Dermis blood vessel endothelial cell (primary cell): ENCODE measurements around the gene IFFO2. TPM values are rescaled to one million over a fixed set of nuclear protein-coding genes. Genes with fewer than 3 reads are reported as not detected.

Experiments
- DNase-seq: peaks from one replicate; pipeline ENCODE4 v3.0.0; 2010
- total RNA-seq: library from RNA; depleted of rRNA; stranded (reverse); fragments of >200 nt; gene quantifications from 2 replicates; pipeline ENCODE4 v1.2.3, GENCODE V29; 2014

IFFO2 gene
- 10.1 and 12.6 TPM in 2 replicates for total RNA-seq

DNA sequence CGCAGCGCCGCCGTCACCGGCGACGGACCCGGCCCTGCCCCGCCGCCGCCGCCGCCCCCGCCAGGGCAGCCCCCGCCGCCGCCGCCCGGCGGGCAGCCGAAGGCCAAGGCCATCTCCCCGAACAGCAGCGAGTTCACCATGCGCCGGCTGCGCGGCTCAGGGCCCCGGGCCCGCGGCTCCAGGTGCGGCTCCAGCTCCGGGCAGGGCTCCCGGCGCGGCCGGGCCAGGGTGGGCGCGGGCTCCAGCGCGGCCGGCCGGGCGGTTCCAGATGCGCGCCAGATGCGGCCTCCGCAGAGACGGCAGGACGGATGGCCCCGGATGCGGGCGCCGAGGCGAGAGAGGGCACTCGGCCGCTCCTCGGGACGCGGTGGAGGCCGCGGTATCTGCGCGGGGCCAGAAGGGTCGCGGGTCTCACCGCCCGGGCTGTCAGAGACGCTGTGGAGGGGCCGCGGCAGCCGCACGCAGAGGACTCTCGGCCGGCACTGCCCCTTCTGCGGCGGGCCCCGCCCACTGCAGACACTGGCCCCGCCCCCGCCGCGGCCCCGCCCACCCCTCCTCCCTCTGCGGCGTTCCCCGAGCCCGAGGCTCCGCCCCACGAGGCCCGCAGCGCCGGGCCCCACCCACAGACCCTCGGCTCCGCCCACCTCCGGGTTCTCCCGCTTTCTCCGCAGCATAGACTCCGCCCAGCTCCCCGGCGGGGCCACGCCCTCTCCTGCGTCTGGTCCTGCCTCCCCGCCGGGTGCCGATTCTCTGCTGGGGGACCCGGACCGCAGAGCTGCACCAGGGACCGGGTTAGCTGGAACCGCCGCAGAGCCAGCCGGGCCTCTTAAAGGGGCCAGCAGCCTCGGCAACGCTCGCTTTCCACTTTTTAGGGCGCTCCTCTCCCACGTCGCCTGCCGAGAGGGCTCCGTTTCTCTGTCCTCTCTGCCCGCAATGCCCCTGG lies at the start of gene IFFO2:
Gene IFFO2, minus strand, starts transcription at position 484 of the 943 bp plus-strand sequence. Its CDS starts 344 bp downstream, at position 140.
- peak; percentile 95 for DNase-seq

DNA sequence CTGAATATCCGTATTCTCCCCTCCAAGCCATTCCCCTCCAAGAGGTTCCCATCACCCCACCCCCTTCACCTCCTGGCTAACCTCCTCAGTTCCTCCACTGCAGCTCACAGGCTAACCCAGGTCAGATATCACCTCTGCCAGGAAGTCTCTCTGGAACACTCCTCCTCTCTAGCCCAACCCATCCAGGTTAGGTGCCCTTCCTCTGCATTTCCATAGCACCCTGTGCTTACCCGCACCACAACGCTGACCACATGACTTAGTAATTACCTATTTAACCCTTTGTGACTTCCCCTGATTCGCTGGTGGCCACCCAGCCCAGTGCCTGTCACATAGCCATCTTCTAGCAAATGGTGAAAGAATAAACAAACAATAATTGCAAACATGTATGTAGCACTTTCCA lies 49.5 kb upstream of the IFFO2 start:
- no peak for DNase-seq

DNA sequence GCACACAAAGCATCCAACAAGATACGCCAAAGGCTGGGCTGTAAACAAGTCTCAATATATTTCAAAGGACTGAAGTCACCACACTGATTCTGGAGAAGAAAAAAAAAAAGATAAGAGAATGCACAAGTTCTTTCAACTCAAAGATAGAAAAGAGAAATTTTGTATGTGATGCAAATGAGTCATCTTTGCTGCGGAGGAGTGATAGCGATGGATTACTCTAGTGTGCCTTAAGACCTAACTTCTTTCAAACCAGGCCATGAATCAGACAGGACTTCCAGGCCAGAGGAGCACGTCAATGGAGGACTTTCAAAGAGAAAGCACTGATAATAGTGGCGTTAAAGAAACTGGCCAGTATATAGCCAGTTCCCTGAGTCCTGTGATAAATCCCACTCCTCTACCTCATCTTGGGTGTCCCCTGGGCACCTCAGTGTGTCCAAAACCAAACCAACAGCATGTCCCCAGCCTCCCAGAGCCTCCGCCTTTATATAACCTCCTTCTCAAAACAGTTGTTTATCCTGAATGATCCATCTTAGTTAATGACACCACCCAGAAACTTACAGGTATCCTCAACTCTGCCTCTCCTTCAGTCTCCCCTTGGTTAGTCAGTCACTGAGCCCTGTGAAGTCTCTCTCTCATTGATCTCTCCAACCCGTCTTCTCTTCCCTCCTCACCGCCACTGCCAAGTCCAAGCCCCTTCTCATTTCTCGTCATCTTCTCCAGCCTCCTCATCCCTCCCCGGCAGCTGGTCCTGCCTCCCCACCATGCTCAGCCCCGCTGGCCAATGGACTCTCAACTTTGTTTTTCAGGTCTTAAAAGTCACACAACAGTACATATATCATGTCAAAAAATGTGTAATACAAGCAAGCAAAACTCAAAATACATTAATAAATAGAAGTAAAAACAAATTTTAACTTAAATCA lies 47.2 kb upstream of the IFFO2 start:
- no peak for DNase-seq

DNA sequence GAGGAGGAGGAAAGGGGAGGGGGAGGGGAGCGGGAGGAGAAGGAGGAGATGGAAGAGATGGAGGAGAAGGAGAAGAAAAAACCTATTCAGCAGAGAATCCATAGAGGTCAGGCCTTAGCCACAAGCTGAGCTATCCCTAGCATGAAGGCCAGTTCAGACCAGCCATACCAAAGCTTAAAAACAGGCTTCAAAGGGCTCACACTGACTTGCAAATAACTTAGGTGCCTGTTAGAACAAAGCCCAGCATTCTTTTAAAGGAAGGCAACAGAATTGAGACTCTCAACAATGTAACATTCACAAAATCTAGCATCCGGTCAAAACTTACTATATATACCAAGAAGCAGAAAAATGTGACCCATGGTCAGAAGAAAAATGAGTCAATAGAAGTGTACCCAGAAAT lies 43.6 kb upstream of the IFFO2 start:
- no peak for DNase-seq

DNA sequence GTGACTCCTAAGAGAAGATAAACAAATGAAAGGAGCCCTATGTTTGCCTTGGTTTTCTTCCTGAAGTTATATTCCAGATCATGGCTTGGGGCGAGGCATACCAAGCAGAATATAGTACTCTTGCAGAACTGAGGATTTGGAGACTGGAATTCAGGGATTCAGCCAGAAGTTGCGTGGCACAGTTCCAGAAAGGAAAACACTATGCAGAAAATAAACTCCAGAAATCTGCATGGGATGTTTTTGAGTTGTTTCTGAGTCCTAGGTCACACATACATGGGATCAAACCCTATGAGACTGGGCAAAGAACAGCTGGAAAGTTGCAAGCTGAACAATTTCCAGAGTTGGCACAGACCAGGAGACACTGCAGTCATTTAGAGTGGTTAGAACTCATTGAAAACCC lies 42.9 kb upstream of the IFFO2 start:
- peak; percentile 19 for DNase-seq

DNA sequence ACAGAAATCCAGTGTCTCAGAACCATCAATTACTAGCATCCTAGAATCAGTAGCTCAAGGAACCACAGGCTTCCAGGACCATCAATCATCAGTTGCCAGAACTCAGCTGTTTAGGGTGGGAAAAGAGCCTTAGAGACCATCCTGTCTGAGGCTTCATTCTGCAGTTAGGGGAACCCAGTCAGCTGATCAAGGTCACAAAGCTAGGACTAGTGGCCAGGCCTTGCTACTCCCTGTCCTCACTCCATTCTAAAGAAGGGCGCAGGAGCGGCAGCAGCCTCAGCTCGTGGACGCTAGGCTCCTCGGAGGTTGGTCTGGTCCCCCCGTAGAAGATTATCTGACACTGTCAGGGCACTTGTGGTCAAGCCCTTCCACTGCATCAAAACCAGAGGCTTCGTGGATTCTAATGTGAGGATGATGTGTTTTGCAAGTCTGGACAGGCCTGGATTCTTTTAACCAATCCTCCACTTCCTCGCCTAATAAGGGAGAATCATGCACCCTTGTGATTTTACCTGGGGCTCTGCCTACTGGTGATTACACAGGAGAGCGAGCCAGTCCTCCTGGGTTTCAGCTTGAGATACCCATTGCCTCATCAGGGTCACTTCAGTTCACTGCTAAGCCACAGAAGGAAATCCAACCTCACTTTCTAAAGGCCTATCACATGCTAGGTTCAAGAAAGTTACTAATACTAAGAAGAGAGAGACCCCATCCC lies 41.7 kb upstream of the IFFO2 start:
- no peak for DNase-seq

DNA sequence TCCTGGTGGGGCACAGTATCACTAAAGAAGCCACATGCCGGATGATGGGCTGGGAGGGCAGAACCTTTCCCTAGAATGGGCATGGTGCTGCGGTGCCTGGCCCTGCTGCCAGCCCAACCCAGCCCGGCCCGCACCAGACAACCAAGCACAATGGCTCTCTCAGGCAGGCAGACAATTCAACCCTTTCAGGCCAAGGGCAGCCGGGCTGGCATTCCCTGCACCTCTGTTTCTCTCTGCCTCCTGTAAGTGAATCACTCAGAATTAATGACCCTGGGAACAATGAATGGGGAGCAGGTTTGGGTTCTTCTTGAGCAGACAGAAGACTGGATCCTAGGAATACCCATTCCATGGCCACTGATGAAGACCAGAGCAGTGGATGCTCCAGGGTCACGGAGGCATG lies 41.0 kb upstream of the IFFO2 start:
- no peak for DNase-seq

DNA sequence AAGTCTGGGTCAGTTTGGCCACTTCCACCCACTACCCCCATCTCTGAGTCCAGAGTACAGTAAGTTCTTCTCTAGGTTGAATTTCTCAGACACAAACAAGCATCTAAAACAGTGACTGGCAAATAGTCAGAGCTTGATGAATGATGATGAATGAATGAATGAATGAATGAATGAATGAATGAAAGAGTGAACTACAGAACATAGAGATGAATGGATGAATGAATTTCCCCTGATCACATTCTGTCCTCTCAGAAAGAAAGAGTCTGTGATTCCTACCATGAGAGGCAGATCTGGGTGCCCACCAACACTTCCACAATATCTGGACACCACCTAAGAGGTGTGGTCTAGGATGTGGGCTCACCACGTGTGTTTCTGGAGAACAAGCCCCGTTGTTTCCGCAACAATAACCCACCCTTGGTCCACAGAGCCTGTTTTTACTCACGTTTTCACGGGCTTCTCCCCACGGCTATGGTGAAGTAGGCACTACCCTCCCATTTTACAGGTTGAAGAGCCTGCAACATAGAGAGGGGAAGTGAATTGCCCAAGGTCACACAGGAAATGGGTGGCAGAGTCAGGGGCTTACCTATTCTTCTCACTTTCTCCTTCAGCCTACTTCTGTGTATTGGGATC lies 40.2 kb upstream of the IFFO2 start:
- no peak for DNase-seq

DNA sequence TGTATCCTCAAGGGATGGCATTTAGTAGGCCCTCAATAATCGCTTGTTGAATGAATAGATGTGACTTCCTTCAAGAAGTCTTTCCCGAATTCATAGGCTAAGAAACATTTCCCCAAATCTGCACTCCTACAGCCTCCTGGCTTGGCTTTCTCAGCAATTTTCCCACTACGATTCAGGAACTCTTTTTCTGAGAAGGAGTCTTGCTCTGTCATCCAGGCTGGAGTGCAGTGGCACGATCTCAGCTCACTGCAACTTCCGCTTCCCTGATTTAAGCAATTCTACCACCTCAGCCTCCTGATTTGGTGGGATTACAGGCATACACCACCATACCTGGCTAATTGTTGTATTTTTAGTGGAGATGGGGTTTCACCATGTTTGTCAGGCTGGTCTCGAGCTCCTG lies 37.9 kb upstream of the IFFO2 start:
- DNase-seq = no peak

DNA sequence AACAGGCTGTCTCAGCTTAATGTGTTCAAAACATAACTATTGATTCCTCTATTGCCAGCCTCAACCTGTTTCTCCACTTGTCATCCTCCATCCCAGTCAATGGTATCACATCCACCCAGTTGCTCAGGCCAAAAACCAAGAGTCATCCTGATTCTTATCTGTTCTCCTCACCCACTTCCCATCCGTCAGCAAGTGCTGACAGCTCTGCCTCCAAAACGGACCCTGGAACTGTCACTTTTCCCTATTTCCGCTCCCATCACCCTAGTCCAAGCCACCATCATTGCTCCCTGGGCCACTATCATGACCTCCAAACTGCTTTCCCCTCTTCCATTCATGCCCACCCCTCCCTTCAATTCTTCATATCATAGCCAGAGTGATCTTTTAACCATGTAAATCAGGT lies 36.2 kb upstream of the IFFO2 start:
- no peak for DNase-seq

DNA sequence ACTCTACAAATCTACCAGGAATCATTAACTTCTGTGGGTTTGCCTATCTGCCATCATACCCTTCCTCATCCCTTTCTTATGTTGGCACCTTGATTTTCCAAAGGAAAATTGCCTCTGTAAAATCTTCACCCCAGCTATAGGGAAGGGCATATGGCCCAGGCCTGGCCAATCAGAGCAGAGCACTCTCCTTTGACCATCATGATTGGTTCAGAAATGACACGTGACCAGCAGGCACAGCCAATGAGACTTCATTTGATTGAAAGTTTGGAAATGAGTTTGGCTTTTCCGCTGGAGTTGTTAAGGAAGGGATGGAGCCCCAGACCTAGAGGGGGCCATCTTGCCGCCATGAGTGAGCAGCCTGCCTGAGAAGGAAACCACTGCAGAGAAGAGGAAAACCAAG lies 35.1 kb upstream of the IFFO2 start:
- DNase-seq = no peak

DNA sequence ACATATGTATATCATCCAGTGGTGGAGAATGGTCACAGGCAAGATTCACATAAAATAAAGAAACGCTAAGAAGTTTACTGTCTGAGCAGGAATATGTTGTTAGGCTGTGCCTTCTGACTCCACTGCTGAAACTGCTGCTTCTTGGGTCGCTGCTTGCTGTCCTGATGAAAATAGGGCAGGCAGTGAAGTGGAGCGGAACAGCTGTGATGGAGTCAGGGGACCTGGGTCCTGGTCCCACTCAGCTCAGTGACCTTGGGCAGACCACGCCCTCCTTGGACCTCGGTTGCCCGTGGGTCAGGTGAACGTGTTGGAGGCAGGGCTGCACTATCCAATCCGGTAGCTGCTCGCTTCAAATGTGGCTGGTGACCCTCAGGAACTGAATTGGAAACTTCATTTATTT lies 33.4 kb upstream of the IFFO2 start:
- DNase-seq = no peak

DNA sequence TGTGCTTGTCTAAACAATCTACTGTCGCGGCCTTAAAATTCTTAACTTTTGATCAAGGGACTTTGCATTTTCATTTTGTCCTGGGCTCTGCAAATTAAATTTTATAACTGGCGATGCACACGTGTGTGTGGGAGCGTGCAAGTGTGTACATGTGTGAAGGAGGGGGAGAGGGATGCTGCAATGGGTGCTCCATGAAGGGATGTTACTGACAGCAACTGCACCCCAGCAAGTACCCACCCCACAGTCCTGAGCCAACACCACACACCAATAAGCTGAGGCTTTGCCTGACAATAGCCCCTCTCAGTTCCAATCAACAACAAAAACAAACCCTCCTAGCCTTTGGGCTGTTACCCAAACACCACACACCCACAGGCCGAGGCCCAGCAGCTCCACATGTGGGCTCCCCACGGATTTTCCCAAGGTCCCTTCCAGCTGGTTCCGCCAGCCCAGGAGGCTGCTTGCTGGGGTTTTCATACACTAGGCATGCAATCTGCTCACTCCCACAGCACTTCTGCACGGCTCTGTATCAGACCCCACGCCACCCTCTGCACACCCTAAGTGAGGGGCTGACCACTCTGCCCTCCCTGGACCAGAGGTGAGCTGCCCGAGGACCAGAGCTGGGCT lies 32.8 kb upstream of the IFFO2 start:
- DNase-seq = no peak

DNA sequence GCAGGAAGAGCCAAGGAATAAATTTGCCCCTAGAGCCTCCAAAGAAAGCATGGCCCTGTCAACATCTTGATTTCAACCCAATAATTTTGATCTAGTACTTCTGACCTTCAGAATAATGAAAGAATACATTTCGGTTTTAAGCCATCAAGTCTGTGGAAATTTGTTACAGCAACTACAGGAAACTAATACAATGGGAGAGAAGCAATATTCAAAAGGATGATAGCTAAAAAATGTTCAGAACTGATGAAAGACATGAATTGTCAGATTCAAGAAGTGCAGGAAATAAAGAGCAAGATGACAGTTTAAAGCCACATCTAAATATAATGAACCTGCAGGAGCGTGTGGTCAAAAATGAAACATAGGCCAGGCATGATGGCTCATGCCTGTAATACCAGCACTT lies 24.8 kb upstream of the IFFO2 start:
- no peak for DNase-seq

DNA sequence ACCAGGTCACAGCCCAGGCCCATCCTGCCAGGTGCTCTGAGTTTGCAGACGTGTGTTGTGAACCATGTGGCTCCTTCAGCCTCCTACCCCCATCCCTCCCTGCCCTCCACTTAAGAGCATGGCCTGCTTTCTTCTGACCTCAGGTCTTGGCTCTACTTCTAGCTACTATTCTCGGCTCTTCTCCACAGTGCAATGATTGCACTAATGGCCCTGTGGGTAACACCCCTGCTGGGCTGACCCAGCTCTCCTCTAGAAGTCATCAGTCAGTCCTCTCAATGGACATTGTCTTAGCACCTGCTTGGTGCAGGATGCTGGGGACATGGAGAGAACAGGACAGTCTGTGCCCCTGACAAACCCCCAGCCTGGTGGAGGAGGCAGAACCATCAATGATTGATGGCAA lies 22.2 kb upstream of the IFFO2 start:
- DNase-seq = no peak

DNA sequence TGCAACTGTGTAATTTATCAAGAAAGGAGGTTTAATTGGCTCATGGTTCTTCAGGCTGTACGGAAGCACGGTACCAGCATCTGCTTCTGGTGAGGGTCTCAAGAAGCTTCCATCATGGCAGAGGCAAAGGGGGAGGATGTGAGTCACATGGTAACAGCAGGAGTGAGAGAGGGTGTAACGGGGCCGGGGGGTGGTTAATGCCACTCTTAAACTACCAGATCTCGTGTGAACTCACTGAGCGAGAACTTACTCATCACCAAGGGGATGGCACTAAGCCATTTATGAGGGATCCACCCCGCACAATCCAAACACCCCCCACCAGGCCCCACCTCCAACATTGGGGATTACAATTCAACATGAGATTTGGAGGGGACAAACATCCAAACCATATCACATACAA lies 21.0 kb upstream of the IFFO2 start:
- no peak for DNase-seq

DNA sequence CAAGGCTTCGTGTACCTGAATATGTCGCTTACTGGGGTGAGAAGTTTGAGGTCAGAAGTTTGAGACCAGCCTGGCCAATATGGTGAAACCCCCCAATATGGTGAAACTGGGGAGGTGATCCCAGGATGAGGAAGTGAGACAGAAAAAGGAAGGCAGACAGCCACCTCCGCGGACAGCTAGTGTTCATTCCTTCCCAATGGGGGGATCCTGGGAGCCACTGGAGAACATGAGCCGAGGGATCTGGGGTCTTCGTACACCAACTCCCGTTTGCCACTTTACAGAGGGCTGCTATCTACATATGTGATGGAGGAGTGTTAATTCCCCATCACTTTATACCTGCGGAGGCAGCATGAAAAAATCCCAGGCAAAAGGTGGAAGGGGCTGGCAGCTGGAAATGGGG lies 19.6 kb upstream of the IFFO2 start:
- DNase-seq = no peak

DNA sequence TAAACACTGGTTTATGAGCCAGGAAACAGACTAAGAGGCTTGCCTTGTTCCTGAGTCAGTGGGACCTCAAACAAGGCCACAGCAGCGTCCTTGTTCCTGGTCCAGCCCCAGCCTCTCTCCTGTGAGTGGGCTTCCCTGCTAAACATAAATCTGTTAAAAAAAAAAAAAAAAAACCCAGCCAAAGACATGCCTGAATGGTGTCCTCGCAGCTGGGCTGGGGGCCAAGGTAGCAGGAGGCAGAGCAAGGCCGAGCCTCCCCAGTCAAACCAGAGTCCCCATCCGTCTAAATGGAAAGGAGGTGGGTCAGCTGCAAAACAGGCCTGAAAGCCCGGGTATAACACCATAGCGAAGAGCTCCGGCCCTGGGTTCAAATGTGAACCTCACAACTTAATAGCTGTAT lies 18.1 kb upstream of the IFFO2 start:
- DNase-seq = no peak

DNA sequence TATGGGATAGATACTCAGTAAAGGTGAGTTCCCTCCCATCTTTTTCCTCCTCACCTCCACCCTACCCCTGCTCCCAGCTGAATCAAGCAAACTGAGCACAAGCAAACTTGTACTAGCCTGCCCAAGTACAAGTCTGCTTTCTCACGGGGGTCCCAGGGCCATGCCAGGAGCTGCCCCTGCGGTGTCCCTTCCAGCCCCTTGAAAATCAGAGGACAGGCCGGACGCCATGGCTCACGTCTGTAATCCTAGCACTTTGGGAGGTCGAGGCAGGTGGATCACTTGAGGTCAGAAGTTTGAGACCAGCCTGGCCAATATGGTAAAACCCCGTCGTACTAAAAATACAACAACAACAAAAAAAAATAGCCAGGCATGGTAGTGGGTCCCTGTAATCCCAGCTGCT lies 17.5 kb upstream of the IFFO2 start:
- DNase-seq = no peak

DNA sequence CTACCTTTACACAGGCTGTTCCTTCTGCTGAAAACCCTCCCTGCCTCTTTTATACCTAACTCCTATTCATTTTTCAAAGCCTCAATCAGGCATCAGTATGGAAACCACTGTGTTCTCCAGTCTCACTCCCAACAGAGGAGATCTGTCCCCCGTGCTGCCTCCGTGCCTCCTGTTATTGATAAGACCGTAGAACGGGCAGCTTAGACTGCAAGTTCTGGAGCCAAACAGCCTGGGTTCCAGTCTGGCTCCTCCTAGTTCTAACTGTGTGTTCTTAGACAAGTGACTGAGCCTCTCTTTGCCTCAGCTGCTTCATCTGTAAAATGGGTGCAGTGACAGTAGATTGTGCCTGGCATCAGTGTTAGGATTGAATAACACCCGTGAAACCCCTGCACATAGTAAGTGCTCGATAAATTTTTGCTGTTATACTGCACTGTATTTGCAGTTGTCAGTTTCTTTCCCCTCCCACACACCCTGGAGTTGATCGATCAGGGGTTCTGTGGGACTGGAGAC lies 17.0 kb upstream of the IFFO2 start:
- no peak for DNase-seq

DNA sequence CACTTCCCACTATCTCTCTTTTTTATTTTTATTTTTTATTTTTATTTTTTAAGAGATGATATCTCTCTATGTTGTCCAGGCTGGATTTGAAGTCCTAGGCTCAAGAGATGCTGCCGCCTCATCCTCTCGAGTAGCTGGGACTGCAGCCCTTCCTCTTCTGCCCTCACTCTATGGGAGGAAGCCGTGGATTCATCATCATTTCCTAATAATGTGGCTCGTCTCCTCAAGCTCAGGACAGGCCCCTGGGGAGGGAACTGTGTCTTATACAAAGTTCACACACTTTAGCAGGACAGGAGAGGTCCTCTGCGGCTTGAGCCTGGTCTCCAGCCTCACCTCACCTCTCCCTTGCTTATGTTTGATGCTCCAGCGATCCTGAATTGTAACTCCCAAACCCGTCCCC lies 16.5 kb upstream of the IFFO2 start:
- DNase-seq = peak; percentile 69

DNA sequence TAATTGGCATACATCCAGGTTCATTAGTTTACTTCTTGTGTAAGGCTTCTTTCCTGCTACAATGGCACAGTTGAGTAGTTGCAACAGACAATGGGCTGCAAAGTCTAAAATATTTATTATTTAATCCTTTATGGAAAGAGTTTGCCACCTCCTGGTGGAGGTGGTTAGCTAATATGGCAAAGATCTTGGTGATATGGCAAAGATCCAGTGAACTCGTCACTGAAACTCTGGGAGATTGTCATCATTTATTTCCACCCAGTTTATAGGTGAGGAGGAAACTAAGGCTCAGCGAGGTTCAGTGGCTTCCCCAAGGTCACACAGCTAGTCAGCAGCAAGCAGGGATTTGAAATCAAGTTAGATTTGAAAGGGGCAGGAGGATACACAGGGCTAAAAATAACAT lies 16.1 kb upstream of the IFFO2 start:
- DNase-seq = peak; percentile 74
